PC-9 (cell line): Measurements from ENCODE around the gene ENTR1. TPM values are rescaled to one million over a fixed set of nuclear protein-coding genes. Genes with fewer than 3 reads are reported as not detected.

Experiments
- BruUV-seq: library from RNA; stranded (reverse); fragments of 400-500 nt; replicated peaks from 2 replicates; lab custom pipeline; 2021; lab: Mats Ljungman, UMichigan
- CTCF ChIA-PET: fragments of 300-600 bp; sonication (Branson Sonifier 250); formaldehyde crosslinking; loops from one replicate; lab custom pipeline; 2022; ENCODE audit warnings: antibody characterized with exemption; lab: Charles Lee
- POLR2A ChIA-PET: fragments of 300-600 bp; sonication (Branson Sonifier 250); formaldehyde crosslinking; loops from one replicate; lab custom pipeline; 2022; ENCODE audit warnings: antibody characterized with exemption; ENCODE audit not compliant: unreplicated experiment; lab: Charles Lee
- DNase-seq, 2 experiments: peaks; one replicate each; pipeline versions ENCODE4 v3.0.0 to v3.0.0-alpha.2; 2015 to 2022; ENCODE audit warnings: mixed read lengths in 1 of 2
- H2AFZ ChIP-seq: fragments of 200-600 bp; sonication (generic); 2 replicates; pipeline ENCODE4 v1.8.1; 2017; ENCODE audit warnings: antibody characterized with exemption
- H3F3A ChIP-seq: fragments of 200-600 bp; sonication (generic); 2 replicates; pipeline ENCODE4 v1.8.1; 2017; ENCODE audit warnings: antibody characterized with exemption, mild to moderate bottlenecking, low read depth; ENCODE audit not compliant: insufficient read depth
- H3K27ac ChIP-seq: fragments of 200-600 bp; sonication (generic); 2 replicates; pipeline ENCODE4 v1.6.1; 2016; ENCODE audit warnings: mixed run types
- H3K27me3 ChIP-seq: fragments of 200-600 bp; sonication (generic); 2 replicates; pipeline ENCODE4 v1.6.1; 2016; ENCODE audit warnings: low read depth, mixed run types; ENCODE audit not compliant: insufficient read depth
- H3K36me3 ChIP-seq: fragments of 200-600 bp; sonication (generic); 2 replicates; pipeline ENCODE4 v1.6.1; 2016; ENCODE audit warnings: low read depth, mixed run types
- H3K4me1 ChIP-seq: fragments of 200-600 bp; sonication (generic); replicated peaks from 2 replicates; pipeline ENCODE4 v1.6.1; 2016; ENCODE audit warnings: mixed run types; ENCODE audit not compliant: insufficient read depth
- H3K4me2 ChIP-seq: fragments of 200-600 bp; sonication (generic); 2 replicates; pipeline ENCODE4 v1.6.1; 2017; ENCODE audit warnings: mixed run types
- H3K4me3 ChIP-seq: fragments of 200-600 bp; sonication (generic); 2 replicates; pipeline ENCODE4 v1.6.1; 2016; ENCODE audit warnings: mixed run types
- H3K79me2 ChIP-seq: fragments of 200-600 bp; sonication (generic); 2 replicates; pipeline ENCODE4 v1.6.1; 2017; ENCODE audit warnings: low read depth, mixed run types
- H3K9me2 ChIP-seq: fragments of 200-600 bp; sonication (generic); 2 replicates; pipeline ENCODE4 v1.8.1; 2017; ENCODE audit warnings: mild to moderate bottlenecking; ENCODE audit not compliant: insufficient read depth
- H3K9me3 ChIP-seq: fragments of 200-600 bp; sonication (generic); 2 replicates; pipeline ENCODE4 v1.8.1; 2016; ENCODE audit warnings: low read depth; ENCODE audit not compliant: insufficient read depth
- H4K20me1 ChIP-seq: fragments of 200-600 bp; sonication (generic); 2 replicates; pipeline ENCODE4 v1.8.1; 2017; ENCODE audit not compliant: insufficient read depth
- EZH2 ChIP-seq: fragments of 200-600 bp; sonication (generic); IDR thresholded peaks from 2 replicates; pipeline ENCODE4 v1.8.0; 2017; ENCODE audit warnings: antibody characterized with exemption, low read depth
- intact Hi-C: fragments of 100-400 bp; cut with micrococcal nuclease; formaldehyde crosslinking; loops from one replicate; pipeline ENCODE4 v1.10.0; 2022; ENCODE audit not compliant: unreplicated experiment
- total RNA-seq: library from RNA; stranded (reverse); gene quantifications from 2 replicates; pipeline ENCODE4 v1.2.3, GENCODE V29; 2021
- TF ChIP-seq, protein P1 (sequence below): fragments of 200-600 bp; sonication (generic); conservative IDR thresholded peaks from 2 replicates; pipeline ENCODE4 v1.6.1; 2017; ENCODE audit warnings: mixed run types, antibody characterized with exemption, mild to moderate bottlenecking, moderate library complexity

Gene ENTR1
- total RNA-seq, 1 experiment from 2014 or later, result 67.9 TPM

DNA sequence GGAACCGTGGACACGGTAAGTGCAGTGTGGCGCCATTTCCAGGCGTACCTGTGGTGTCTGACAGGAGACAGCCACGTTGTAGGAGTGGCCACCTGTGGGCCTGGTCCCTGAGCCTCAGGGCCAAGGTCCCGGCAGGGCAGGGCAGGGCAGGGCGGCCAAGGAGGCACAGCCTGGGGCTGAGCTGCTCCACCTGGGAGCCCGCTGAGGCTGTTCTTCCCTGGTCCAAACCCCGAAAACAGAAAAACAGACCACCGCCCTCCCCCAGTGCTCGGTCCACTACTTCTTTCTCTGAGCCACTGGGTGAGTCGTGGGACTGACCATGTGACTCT is 8.6 kb upstream of the ENTR1 start:
- Histone ChIP-seq H2AFZ (no peak overlapping the region), H3K79me2 (no peaks in the 10 kb centered on the region), H3K4me1 (no peaks in the 10 kb centered on the region), H3K27ac (no peak overlapping the region), H3F3A (no peaks in the 10 kb centered on the region), H3K4me3 (no peak overlapping the region), H3K36me3 (peaks cover under 1% of the 10 kb centered on the region; the same call in 1 of the 2 replicates), H4K20me1 (0 out of 2 replicates have a peak, but pooled peaks cover under 1% of the 10 kb centered on the region), H3K9me3 (no peaks in the 10 kb centered on the region), H3K4me2 (no peak overlapping the region), H3K9me2 (no peaks in the 10 kb centered on the region), H3K27me3 (no peaks in the 10 kb centered on the region)
- DNase-seq, result no peak
- CTCF ChIA-PET, result interaction anchor here (0.6 kb wide), 1 partner anchor 213 kb away, joined by 3 read pairs; no protein-coding TSS in a partner anchor
- intact Hi-C loops, result no loop called here
- BruUV-seq, result no TSS peak
- POLR2A ChIA-PET, result no interaction called here
- TF ChIP-seq EZH2, result no peak
- TF ChIP-seq, protein P1, sequence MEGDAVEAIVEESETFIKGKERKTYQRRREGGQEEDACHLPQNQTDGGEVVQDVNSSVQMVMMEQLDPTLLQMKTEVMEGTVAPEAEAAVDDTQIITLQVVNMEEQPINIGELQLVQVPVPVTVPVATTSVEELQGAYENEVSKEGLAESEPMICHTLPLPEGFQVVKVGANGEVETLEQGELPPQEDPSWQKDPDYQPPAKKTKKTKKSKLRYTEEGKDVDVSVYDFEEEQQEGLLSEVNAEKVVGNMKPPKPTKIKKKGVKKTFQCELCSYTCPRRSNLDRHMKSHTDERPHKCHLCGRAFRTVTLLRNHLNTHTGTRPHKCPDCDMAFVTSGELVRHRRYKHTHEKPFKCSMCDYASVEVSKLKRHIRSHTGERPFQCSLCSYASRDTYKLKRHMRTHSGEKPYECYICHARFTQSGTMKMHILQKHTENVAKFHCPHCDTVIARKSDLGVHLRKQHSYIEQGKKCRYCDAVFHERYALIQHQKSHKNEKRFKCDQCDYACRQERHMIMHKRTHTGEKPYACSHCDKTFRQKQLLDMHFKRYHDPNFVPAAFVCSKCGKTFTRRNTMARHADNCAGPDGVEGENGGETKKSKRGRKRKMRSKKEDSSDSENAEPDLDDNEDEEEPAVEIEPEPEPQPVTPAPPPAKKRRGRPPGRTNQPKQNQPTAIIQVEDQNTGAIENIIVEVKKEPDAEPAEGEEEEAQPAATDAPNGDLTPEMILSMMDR, result no peak

DNA sequence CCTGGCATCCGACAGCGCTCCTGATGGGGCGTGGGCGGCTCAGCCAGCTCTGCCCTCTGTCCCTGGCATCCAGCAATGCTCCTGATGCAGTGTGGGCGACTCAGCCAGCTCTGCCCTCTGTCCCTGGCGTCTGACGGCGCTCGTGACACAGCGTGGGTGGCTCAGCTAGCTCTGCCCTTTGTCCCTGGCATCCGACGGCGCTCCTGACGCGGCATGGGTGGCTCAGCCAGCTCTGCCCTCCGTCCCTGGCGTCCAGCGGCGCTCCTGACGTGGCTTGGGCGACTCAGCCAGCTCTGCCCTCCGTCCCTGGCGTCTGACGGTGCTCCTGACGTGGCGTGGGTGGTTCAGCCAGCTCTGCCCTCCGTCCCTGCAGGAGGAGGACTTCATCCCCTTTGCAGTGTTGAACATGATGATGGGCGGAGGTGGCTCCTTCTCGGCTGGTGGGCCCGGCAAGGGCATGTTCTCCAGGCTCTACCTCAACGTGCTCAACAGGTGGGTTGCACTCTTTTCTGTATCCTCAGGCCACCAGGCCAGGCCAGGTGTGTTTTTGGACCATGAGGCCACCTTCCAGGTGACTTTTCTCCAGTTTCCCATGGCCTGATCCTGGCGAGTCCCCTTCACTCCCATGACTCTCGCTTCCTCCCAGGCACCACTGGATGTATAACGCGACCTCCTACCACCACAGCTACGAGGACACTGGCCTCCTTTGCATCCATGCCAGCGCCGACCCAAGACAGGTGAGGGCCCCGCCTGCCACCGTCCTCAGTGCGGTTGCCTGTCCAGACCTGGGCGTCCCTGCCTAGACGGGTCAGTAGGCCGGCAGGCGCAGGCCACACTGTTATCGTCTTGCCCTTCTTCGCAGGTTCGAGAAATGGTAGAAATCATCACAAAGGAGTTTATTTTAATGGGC is 8.0 kb upstream of the ENTR1 start:
- POLR2A ChIA-PET, result no interaction called here
- Histone ChIP-seq H3K36me3 (peaks cover 7% of the 10 kb centered on the region; the same call in 1 of the 2 replicates), H4K20me1 (peaks cover 4% of the 10 kb centered on the region; the same call in 1 of the 2 replicates), H3K4me3 (no peak overlapping the region), H3F3A (no peaks in the 10 kb centered on the region), H3K79me2 (0 out of 2 replicates have a peak, but pooled peaks cover 6% of the 10 kb centered on the region), H3K9me2 (no peaks in the 10 kb centered on the region), H3K27me3 (no peaks in the 10 kb centered on the region), H2AFZ (no peak overlapping the region), H3K27ac (no peak overlapping the region), H3K4me2 (no peak overlapping the region), H3K4me1 (no peaks in the 10 kb centered on the region), H3K9me3 (no peaks in the 10 kb centered on the region)
- no TSS peak for BruUV-seq
- DNase-seq, result no peak
- CTCF ChIA-PET, result no interaction called here
- no peak for TF ChIP-seq EZH2
- TF ChIP-seq, protein P1, result no peak
- intact Hi-C loops, result no loop called here

DNA sequence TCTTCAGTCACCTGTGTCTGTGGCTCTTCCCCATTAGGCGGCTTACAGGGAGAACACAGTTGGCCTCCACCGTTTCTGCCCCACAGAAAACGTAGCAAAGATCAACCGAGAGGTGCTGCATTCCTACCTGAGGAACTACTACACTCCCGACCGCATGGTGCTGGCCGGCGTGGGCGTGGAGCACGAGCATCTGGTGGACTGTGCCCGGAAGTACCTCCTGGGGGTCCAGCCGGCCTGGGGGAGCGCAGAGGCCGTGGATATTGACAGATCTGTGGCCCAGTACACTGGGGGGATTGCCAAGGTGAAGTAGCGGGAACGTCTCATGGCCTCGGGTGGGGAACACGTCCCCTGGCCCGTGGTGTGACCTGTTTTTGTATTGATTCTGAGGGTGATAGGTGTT is 6.5 kb upstream of the ENTR1 start:
- Histone ChIP-seq H3K9me2 (no peaks in the 10 kb centered on the region), H3K79me2 (peaks cover 19% of the 10 kb centered on the region), H3K9me3 (no peaks in the 10 kb centered on the region), H3K4me3 (no peak overlapping the region), H3K27ac (no peak overlapping the region), H3K27me3 (no peaks in the 10 kb centered on the region), H4K20me1 (peaks cover 14% of the 10 kb centered on the region), H3F3A (no peaks in the 10 kb centered on the region), H3K4me2 (no peak overlapping the region), H2AFZ (no peak overlapping the region), H3K36me3 (peaks cover 9% of the 10 kb centered on the region; the same call in 1 of the 2 replicates), H3K4me1 (peaks cover 3% of the 10 kb centered on the region; the same call in 1 of the 2 replicates)
- TF ChIP-seq EZH2, result no peak
- TF ChIP-seq, protein P1, result no peak
- intact Hi-C loops, result no loop called here
- BruUV-seq, result no TSS peak
- ChIA-PET CTCF (no interaction called here), POLR2A (interaction anchor here (0.6 kb wide), 1 partner anchor 9 kb away, joined by 3 read pairs; no protein-coding TSS in a partner anchor)
- no peak for DNase-seq
